Thymus (tissue), 11 donors: ENCODE data around the gene BTBD16. TPM values are rescaled to one million over a fixed set of nuclear protein-coding genes. Genes with fewer than 3 reads are reported as not detected.

Source experiments
- DNase-seq, 9 donors: peaks; one replicate each; pipeline ENCODE4 v3.0.0-alpha.2; 2013; ENCODE audit warnings: low spot score in 9 of 9, low read depth in 6 of 9, missing footprints in 1 of 9
- H3K27ac ChIP-seq, 2 donors: one replicate each; pipeline ENCODE4 v1.5.1; 2013; ENCODE audit warnings: control low read depth in 1 of 2, low read depth in 1 of 2, low read length in 1 of 2, mild to moderate bottlenecking in 1 of 2, moderate library complexity in 1 of 2
- H3K27me3 ChIP-seq, 2 donors: one replicate each; pipeline ENCODE4 v1.5.1; 2013; ENCODE audit warnings: low read length in 1 of 2; ENCODE audit not compliant: control insufficient read depth in 2 of 2, insufficient read depth in 1 of 2
- H3K36me3 ChIP-seq, 2 donors: one replicate each; pipeline ENCODE4 v1.5.1; 2013; ENCODE audit warnings: low read length in 1 of 2, mild to moderate bottlenecking in 1 of 2, moderate library complexity in 1 of 2; ENCODE audit not compliant: control insufficient read depth in 2 of 2, insufficient read depth in 2 of 2
- H3K4me1 ChIP-seq, 2 donors: one replicate each; pipeline ENCODE4 v1.5.1; 2013; ENCODE audit warnings: low read length in 2 of 2; ENCODE audit not compliant: control insufficient read depth in 2 of 2, insufficient read depth in 2 of 2
- H3K4me3 ChIP-seq, 2 donors: one replicate each; pipeline ENCODE4 v1.5.1; 2013; ENCODE audit warnings: low read length in 2 of 2, control low read depth in 1 of 2, mild to moderate bottlenecking in 1 of 2
- H3K9me3 ChIP-seq, 2 donors: one replicate each; pipeline ENCODE4 v1.5.1; 2013; ENCODE audit warnings: low read length in 1 of 2, mild to moderate bottlenecking in 1 of 2; ENCODE audit not compliant: control insufficient read depth in 2 of 2, insufficient read depth in 1 of 2
- WGBS: extraction: QIAGEN DNeasy Blood & Tissue Kit; methylation state at CpG from one replicate; pipeline ENCODE4 v1.1.7; 2013; 5-methylcytosine and 5-hydroxymethylcytosine counted together
- polyA plus RNA-seq: library from polyadenylated mRNA; stranded (reverse); fragments of 200-250 nt; gene quantifications from one replicate; pipeline ENCODE4 v1.2.3, GENCODE V29; 2013
- total RNA-seq: library from RNA; stranded (reverse); fragments of 120-200 nt; gene quantifications from one replicate; pipeline ENCODE4 v1.2.4, GENCODE V29; 2013
- donor health status: healthy.

The BTBD16 gene
- total and polyA plus RNA-seq, 2 donors = 0.14 to 1.2 TPM

DNA sequence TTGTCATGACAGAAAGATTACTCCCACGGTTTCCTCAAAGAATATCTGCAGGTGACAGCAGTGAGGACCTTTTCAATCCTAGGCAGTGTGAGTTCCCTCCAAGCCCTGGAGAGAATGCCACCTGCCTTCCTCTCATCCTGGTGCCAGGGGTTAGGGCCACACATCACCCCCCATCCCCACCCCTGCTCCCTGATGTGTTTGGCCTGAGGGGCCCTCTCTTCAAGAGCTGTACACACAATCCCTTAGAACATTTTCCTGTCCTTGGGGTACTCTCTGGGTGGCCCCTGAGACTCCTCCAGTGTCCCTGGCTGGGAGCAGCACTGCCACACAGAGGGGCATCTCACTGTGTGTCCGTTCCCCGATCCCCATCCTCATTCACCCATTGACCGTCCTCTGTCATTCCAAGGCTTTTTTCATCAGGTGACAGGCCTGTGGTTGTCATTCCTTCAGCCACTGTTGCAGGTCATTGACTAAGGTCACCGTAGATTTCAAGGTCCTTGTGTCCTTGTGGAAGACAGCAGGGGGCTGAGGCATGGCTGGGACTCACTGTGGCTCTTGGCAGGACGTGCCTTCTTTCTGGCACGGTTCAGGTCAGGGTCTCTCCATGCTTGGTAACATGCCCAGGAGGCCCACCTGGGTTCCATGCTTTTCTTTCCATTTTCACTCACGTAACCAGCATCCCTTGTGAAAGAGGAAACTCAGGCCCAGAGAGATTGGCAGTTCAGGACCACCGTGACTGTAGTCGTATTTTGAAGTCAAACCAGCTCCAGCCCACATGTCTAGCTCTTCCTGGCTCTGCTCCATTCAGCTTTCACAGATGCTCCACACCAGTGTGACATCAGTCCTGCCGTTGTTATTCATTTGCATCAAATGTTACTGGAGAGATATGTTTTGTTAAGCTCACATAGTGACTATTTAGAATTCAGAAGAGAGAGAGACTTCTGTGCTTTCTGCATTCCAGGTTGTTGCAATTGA lies 26.8 kb upstream of the BTBD16 start:
- H3K27me3 ChIP-seq = no peaks in the 10 kb centered on the region
- H3K9me3 ChIP-seq = no peaks in the 10 kb centered on the region
- no peak overlapping the region for H3K27ac ChIP-seq
- WGBS = 82% methylated on average over 11 of the region's 11 CpGs
- no peaks in the 10 kb centered on the region for H3K4me1 ChIP-seq
- no peak for DNase-seq
- no peak overlapping the region for H3K4me3 ChIP-seq
- no peaks in the 10 kb centered on the region for H3K36me3 ChIP-seq

DNA sequence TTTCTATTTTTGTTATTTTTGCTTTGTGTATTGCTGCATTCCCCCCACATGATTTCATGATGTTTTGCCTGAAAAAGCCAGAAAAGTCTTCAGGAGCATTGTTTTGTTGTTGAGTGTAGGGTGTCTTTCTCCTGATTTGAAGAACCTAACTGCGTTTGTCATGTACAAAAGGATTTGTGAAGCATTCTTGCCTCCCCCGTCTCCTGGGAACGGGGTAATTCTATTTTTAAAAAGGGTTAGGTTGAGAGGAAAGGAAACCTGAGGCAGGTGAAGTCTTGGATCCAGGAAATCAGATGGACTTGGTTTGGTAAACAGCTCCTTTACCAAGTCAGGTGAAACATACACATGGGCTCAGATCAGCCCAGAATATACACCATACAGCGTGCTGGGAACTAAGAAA lies 26.0 kb upstream of the BTBD16 start:
- DNase-seq = no peak
- H3K36me3 ChIP-seq = no peaks in the 10 kb centered on the region
- no peaks in the 10 kb centered on the region for H3K9me3 ChIP-seq
- H3K4me3 ChIP-seq = no peak overlapping the region
- no peaks in the 10 kb centered on the region for H3K4me1 ChIP-seq
- 82% methylated on average over 4 of the region's 4 CpGs for WGBS
- H3K27me3 ChIP-seq = no peaks in the 10 kb centered on the region
- no peak overlapping the region for H3K27ac ChIP-seq

DNA sequence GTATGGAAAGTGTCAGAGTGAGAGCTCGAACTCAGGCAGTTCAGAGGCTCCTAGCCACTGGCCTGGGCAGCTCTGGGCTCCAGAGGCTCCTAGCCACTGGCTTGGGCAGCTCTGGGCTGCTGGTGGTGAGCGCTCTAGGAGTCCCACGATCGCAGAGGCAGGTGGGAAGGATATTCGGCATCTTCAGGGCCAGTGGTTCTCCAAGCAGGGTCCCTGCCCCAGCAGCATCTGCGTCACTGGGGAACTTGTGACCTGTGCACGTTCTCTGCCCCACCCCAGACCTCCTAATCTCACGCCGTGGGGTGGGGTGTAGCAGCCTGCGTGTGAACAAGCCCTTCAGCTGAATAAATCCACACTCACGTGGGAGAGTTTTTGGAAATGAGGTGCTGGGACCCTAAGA lies 25.2 kb upstream of the BTBD16 start:
- Histone ChIP-seq H3K9me3 (no peaks in the 10 kb centered on the region), H3K4me1 (no peaks in the 10 kb centered on the region), H3K36me3 (no peaks in the 10 kb centered on the region), H3K27ac (no peak overlapping the region), H3K4me3 (no peak overlapping the region), H3K27me3 (no peaks in the 10 kb centered on the region)
- DNase-seq = no peak
- WGBS = 88% methylated on average over 11 of the region's 11 CpGs

DNA sequence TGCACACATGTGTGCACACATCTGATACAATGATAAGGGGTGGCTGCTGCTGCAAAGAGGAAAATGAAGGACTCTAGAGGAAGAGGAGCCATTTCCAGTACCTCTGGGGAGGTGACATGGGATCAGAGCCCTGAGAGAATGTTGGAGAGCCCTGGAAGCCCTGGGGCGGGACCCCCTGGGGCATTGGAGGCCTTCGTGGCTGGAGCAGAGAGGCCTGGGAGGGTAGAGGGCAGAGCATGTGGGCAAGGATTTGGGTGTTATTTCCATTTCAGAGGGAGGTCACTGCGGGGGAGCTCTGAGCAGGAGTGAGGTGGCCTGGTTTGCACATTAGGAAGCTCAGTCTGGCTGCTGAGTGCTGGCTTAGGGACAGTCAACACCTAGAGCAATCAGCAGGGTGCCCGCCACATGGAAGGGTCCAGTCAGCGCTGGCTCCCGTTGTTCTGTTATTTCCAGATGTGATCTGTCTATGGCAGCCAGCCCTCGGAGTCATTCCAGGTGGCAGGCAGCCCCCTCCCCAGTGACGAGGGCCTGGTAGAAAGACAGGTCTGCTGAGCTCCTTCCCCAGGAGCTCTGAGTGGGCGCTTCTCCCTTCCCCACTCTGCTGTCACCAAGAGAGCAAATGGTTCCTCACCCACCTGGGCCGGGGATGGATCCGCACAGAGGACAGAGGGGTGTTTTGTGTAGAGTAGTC lies 24.1 kb upstream of the BTBD16 start:
- 90% methylated on average over 11 of the region's 11 CpGs for WGBS
- Histone ChIP-seq H3K27me3 (no peaks in the 10 kb centered on the region), H3K27ac (no peak overlapping the region), H3K4me1 (no peaks in the 10 kb centered on the region), H3K9me3 (no peaks in the 10 kb centered on the region), H3K36me3 (no peaks in the 10 kb centered on the region), H3K4me3 (no peak overlapping the region)
- no peak for DNase-seq

DNA sequence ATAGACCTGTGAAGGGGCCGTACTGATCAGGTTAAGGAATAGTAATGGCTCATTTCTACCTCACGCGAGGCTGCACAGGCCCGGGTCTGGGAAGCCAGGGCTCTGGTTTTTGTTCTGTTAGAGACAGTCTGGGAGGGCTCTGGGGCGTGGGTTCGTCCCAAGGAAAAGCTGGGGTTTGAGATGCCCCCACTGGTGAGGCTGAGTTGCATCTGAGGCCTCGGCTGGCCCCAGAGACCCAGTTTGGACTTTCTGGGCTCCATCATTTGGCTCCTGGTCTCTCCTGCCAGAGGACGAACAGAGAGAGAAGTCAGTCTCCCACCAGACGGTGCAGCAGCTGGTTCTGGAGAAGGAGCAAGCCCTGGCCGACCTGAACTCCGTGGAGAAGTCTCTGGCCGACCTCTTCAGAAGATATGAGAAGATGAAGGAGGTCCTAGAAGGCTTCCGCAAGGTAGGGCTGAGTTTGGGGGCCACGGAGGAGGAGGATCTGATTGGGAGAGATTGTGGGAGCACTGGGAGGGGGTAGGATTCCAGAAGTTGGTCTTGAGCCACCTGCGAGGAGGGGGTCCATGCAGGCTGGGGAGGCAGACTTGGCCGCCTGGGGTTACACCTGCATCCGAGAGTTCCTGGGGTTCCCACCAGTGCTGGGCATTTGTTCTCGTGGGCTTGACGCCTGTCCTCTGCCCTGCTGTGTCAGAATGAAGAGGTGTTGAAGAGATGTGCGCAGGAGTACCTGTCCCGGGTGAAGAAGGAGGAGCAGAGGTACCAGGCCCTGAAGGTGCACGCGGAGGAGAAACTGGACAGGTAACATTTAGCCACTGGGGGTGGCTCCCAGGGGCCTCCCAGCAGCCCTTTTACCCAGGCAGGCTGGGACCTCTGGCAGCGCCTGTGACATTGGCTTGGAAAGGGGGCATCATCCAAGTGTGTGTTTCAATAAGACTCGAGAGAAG lies 22.5 kb upstream of the BTBD16 start:
- no peaks in the 10 kb centered on the region for H3K9me3 ChIP-seq
- no peak overlapping the region for H3K27ac ChIP-seq
- no peak for DNase-seq
- H3K4me1 ChIP-seq = no peaks in the 10 kb centered on the region
- H3K4me3 ChIP-seq = no peak overlapping the region
- WGBS = 90% methylated on average over 25 of the region's 25 CpGs
- H3K27me3 ChIP-seq = no peaks in the 10 kb centered on the region
- no peaks in the 10 kb centered on the region for H3K36me3 ChIP-seq

DNA sequence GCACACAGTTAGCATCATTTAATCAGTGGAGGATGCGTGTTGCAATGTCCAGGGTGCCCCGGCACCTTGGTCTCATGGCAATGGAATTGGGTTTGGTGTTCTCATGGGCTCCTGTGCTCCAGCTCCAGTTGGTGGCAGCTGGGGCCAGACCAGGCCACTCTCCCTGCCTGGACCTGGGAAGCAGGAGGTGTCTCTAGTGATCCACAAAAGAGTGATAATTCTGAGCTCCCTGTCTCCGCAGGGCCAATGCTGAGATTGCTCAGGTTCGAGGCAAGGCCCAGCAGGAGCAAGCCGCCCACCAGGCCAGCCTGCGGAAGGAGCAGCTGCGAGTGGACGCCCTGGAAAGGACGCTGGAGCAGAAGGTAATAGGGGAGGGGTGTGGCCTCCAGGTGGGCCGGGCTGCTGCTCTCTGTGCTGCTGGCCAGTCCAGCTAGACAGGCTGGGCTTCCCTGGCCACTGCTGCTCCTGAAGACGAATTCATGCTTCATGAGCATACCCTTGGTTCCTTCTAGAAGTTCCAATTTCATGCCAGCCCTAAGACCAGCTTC lies 21.7 kb upstream of the BTBD16 start:
- H3K36me3 ChIP-seq = no peaks in the 10 kb centered on the region
- no peaks in the 10 kb centered on the region for H3K9me3 ChIP-seq
- WGBS = 91% methylated on average over 11 of the region's 11 CpGs
- no peaks in the 10 kb centered on the region for H3K4me1 ChIP-seq
- no peaks in the 10 kb centered on the region for H3K27me3 ChIP-seq
- H3K27ac ChIP-seq = no peak overlapping the region
- no peak overlapping the region for H3K4me3 ChIP-seq
- no peak for DNase-seq

DNA sequence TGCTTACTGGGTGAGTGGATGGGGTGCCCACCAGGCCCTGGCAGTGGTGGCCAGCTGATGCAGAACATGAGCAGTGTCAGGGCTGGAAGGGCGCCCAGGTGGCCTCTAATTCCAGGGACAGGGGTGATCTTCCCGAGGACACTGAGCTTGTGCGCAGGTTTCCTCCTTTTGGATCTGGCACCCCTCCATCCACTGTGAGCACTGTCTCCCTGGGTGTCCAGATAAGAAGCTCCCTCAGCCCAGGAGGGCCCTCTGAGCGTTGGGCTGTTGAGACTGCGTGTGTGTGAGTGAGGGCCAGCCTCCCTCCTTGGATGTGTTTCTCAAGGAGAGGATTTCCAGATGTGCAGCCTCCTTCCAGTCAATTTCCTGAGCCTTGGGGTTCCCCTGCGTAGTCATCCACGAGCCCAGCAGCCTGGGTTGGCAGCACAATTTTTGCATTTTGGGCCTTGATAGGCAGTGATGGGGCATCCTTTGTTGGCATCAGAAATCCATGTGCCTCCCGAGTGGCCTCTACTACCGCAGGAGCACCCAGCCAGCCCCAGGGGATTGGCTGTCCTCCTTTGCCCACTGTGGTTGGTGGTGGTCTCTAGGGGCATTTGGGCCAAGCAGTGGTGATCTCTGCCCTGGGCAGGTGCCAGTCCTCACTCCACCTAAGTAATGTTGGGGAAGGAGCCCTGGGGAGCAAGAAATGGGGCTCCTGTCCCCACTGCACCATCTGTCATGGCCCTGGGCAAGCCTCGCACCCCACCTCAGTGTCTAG lies 20.9 kb upstream of the BTBD16 start:
- no peaks in the 10 kb centered on the region for H3K4me1 ChIP-seq
- H3K27ac ChIP-seq = no peak overlapping the region
- no peak overlapping the region for H3K4me3 ChIP-seq
- WGBS = 92% methylated on average over 10 of the region's 10 CpGs
- no peak for DNase-seq
- H3K27me3 ChIP-seq = no peaks in the 10 kb centered on the region
- H3K36me3 ChIP-seq = no peaks in the 10 kb centered on the region
- no peaks in the 10 kb centered on the region for H3K9me3 ChIP-seq
